ENCODE data around the gene HBE1. TPM values are rescaled to one million over a fixed set of nuclear protein-coding genes. Genes with fewer than 3 reads are reported as not detected.

HBE1 gene
- total and polyA plus RNA-seq, 4 donors, result not detected

DNA sequence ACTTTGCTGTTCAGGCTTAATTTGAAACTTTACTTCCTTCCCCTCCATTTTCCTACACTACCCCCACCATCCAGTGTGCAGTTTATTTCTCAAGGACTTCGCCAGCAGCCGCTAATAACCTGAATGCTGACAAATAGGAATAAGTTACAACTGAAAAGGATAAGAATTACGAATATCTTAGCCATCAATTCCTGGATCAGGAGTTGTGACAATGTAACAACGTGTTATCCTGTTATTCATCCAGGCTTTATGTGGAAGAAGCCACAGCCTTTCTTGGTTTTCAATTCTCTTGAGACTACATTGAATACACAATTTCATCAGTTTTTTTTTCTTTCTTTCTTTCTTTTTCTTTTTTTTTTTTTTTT, 25.9 kb downstream of the HBE1 start:
- Histone ChIP-seq H3K4me3 (ENCODE audit: low read length in 2 of 2) (no peak overlapping the region), H3K9me3 (ENCODE audit: control insufficient read depth, low read length) (peaks cover 2% of the 10 kb centered on the region), H3K27ac (ENCODE audit: low read depth in 1 of 2, low read length in 2 of 2) (no peak overlapping the region), H3K36me3 (ENCODE audit: control insufficient read depth in 1 of 2, insufficient read depth in 2 of 2, low read length in 1 of 2) (no peaks in the 10 kb centered on the region), H3K4me1 (ENCODE audit: control insufficient read depth in 1 of 2, insufficient read depth in 2 of 2, low read length in 2 of 2) (no peaks in the 10 kb centered on the region), H3K27me3 (ENCODE audit: control insufficient read depth in 1 of 2, insufficient read depth in 2 of 2, low read length in 1 of 2) (peaks cover 0 to 2% of the 10 kb centered on the region in 2 donors)
- WGBS, 2 donors, result 75 to 79% methylated on average over 4 of the region's 4 CpGs
- DNase-seq (no peak), ATAC-seq (ENCODE audit: low FRiP score) (no peak)
- intact Hi-C loops (cut with DNase I), result no loop called here

DNA sequence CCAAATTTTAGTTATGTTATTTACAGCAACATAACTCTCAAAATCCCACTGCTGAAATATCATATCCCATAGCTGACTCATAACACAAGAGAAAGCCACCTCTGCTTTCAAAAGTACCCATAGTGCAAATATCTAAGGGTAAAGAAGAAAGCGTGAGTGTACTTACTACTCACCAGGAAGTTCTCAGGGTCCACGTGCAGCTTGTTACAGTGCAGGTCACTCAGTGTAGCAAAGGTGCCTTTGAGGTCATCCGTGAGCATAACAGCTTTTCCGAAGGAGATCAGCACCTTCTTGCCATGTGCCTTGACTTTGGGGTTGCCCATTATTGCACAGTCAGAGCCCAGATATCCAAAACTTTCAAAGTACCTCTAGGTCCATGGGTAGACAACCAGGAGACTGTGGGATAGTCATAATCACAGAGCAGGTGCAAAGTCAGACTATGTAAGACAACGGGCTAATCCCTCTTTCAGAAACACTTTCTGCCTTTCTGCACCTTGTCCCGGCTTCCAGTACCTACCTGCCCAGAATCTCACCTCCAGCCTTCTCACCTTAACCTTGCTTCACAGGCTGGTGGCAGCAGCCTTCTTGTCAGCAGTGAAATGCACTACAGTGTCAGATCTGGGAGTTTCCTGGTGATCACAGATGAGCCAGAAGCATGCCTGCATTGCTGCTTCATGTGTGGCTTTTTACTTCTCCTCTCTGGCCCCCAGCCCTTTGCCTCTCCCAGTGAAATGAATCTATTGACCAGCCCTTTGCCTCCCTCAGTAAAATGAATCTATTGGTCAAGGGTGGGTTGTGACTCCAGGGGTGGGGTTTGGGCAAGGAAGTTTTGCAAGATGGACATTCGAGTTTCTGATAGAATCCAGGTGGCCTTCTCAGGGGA, 26.6 kb downstream of the HBE1 start:
- Histone ChIP-seq H3K27ac (ENCODE audit: low read depth in 1 of 2, low read length in 2 of 2) (no peak overlapping the region), H3K9me3 (ENCODE audit: control insufficient read depth, low read length) (peaks cover 2% of the 10 kb centered on the region), H3K36me3 (ENCODE audit: control insufficient read depth in 1 of 2, insufficient read depth in 2 of 2, low read length in 1 of 2) (no peaks in the 10 kb centered on the region), H3K4me3 (ENCODE audit: low read length in 2 of 2) (no peak overlapping the region), H3K27me3 (ENCODE audit: control insufficient read depth in 1 of 2, insufficient read depth in 2 of 2, low read length in 1 of 2) (peaks cover 0 to 2% of the 10 kb centered on the region in 2 donors), H3K4me1 (ENCODE audit: control insufficient read depth in 1 of 2, insufficient read depth in 2 of 2, low read length in 2 of 2) (no peaks in the 10 kb centered on the region)
- DNase-seq (no peak), ATAC-seq (ENCODE audit: low FRiP score) (no peak)
- WGBS, 2 donors, result 68 to 71% methylated on average over 7 of the region's 7 CpGs
- intact Hi-C loops (cut with DNase I), result no loop called here

- no peak overlapping the region for H3K27ac ChIP-seq (ENCODE audit: low read depth in 1 of 2, low read length in 2 of 2)
- intact Hi-C loops (cut with DNase I), result no loop called here
- no peak for ATAC-seq (ENCODE audit: low FRiP score)
Observed at GRCh38 chr11:5242208-5242607, 27.5 kb downstream of the HBE1 start.

GRCh38 chr11:5241458-5241857, 28.3 kb downstream of the HBE1 start:
- Histone ChIP-seq H3K4me1 (ENCODE audit: control insufficient read depth in 1 of 2, insufficient read depth in 2 of 2, low read length in 2 of 2) (no peaks in the 10 kb centered on the region), H3K36me3 (ENCODE audit: control insufficient read depth in 1 of 2, insufficient read depth in 2 of 2, low read length in 1 of 2) (no peaks in the 10 kb centered on the region), H3K27me3 (ENCODE audit: control insufficient read depth in 1 of 2, insufficient read depth in 2 of 2, low read length in 1 of 2) (peaks cover 0 to 2% of the 10 kb centered on the region in 2 donors), H3K4me3 (ENCODE audit: low read length in 2 of 2) (no peak overlapping the region), H3K27ac (ENCODE audit: low read depth in 1 of 2, low read length in 2 of 2) (no peak overlapping the region), H3K9me3 (ENCODE audit: control insufficient read depth, low read length) (peaks cover 2% of the 10 kb centered on the region)
- 61 to 62% methylated on average over 3 of the region's 3 CpGs for WGBS, 2 donors
- no peak for ATAC-seq (ENCODE audit: low FRiP score)
- no peak for DNase-seq
- intact Hi-C loops (cut with DNase I), result no loop called here

More at GRCh38 chr11:5242208-5242607, 27.5 kb downstream of the HBE1 start:
- no peak for DNase-seq
- peaks cover 2% of the 10 kb centered on the region for H3K9me3 ChIP-seq (ENCODE audit: control insufficient read depth, low read length)
- WGBS, 2 donors, result 40 to 42% methylated on average over 2 of the region's 2 CpGs
- no peaks in the 10 kb centered on the region for H3K36me3 ChIP-seq (ENCODE audit: control insufficient read depth in 1 of 2, insufficient read depth in 2 of 2, low read length in 1 of 2)
- peaks cover 0 to 2% of the 10 kb centered on the region in 2 donors for H3K27me3 ChIP-seq (ENCODE audit: control insufficient read depth in 1 of 2, insufficient read depth in 2 of 2, low read length in 1 of 2)
- no peak overlapping the region for H3K4me3 ChIP-seq (ENCODE audit: low read length in 2 of 2)
- no peaks in the 10 kb centered on the region for H3K4me1 ChIP-seq (ENCODE audit: control insufficient read depth in 1 of 2, insufficient read depth in 2 of 2, low read length in 2 of 2)

GRCh38 chr11:5240458-5240857, 29.3 kb downstream of the HBE1 start:
- intact Hi-C loops (cut with DNase I), result no loop called here
- DNase-seq (no peak), ATAC-seq (ENCODE audit: low FRiP score) (no peak)
- Histone ChIP-seq H3K9me3 (ENCODE audit: control insufficient read depth, low read length) (peaks cover 2% of the 10 kb centered on the region), H3K27ac (ENCODE audit: low read depth in 1 of 2, low read length in 2 of 2) (no peak overlapping the region), H3K4me3 (ENCODE audit: low read length in 2 of 2) (no peak overlapping the region), H3K27me3 (ENCODE audit: control insufficient read depth in 1 of 2, insufficient read depth in 2 of 2, low read length in 1 of 2) (peaks cover 0 to 2% of the 10 kb centered on the region in 2 donors), H3K36me3 (ENCODE audit: control insufficient read depth in 1 of 2, insufficient read depth in 2 of 2, low read length in 1 of 2) (no peaks in the 10 kb centered on the region), H3K4me1 (ENCODE audit: control insufficient read depth in 1 of 2, insufficient read depth in 2 of 2, low read length in 2 of 2) (no peaks in the 10 kb centered on the region)
- WGBS, 2 donors, result 51 to 57% methylated on average over 2 of the region's 2 CpGs

- H3K9me3 ChIP-seq (ENCODE audit: control insufficient read depth, low read length), result peaks cover 2% of the 10 kb centered on the region
- whole genome bisulfite sequencing, 2 donors, result 81 to 91% methylated on average over 1 of the region's 1 CpG
- ATAC-seq (ENCODE audit: low FRiP score) (no peak), DNase-seq (no peak)
- no peaks in the 10 kb centered on the region for H3K4me1 ChIP-seq (ENCODE audit: control insufficient read depth in 1 of 2, insufficient read depth in 2 of 2, low read length in 2 of 2)
- no peak overlapping the region for H3K4me3 ChIP-seq (ENCODE audit: low read length in 2 of 2)
- H3K27me3 ChIP-seq (ENCODE audit: control insufficient read depth in 1 of 2, insufficient read depth in 2 of 2, low read length in 1 of 2), result peaks cover 0 to 2% of the 10 kb centered on the region in 2 donors
- intact Hi-C loops (cut with DNase I), result no loop called here
- no peaks in the 10 kb centered on the region for H3K36me3 ChIP-seq (ENCODE audit: control insufficient read depth in 1 of 2, insufficient read depth in 2 of 2, low read length in 1 of 2)
- H3K27ac ChIP-seq (ENCODE audit: low read depth in 1 of 2, low read length in 2 of 2), result no peak overlapping the region
Observed at GRCh38 chr11:5240056-5240455, 29.7 kb downstream of the HBE1 start.

GRCh38 chr11:5239046-5239445, 30.7 kb downstream of the HBE1 start:
- DNase-seq (no peak), ATAC-seq (ENCODE audit: low FRiP score) (no peak)
- Histone ChIP-seq H3K36me3 (ENCODE audit: control insufficient read depth in 1 of 2, insufficient read depth in 2 of 2, low read length in 1 of 2) (no peaks in the 10 kb centered on the region), H3K27ac (ENCODE audit: low read depth in 1 of 2, low read length in 2 of 2) (no peak overlapping the region), H3K27me3 (ENCODE audit: control insufficient read depth in 1 of 2, insufficient read depth in 2 of 2, low read length in 1 of 2) (peaks cover 0 to 2% of the 10 kb centered on the region in 2 donors), H3K4me3 (ENCODE audit: low read length in 2 of 2) (no peak overlapping the region), H3K9me3 (ENCODE audit: control insufficient read depth, low read length) (peaks cover 2% of the 10 kb centered on the region), H3K4me1 (ENCODE audit: control insufficient read depth in 1 of 2, insufficient read depth in 2 of 2, low read length in 2 of 2) (no peaks in the 10 kb centered on the region)
- intact Hi-C loops (cut with DNase I), result no loop called here

DNA sequence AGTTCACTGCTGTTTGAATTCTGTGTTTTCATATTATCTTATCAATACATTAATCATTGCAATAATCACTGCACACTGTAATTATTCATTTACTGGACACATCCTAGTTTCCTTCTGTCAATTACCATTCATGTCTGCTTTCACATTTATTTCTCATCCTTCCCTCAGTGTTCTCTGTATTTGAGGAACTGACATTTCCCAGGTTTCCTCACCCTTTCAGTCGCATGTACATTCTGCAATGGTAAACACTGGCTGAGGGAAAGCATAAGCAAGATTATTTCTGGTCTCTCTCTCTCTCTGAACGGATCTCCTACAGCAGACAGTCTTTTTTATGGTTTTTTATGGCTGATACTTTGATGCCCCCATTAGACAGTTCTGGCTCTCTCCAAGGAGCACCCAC, 31.3 kb downstream of the HBE1 start:
- no peaks in the 10 kb centered on the region for H3K4me1 ChIP-seq (ENCODE audit: control insufficient read depth in 1 of 2, insufficient read depth in 2 of 2, low read length in 2 of 2)
- intact Hi-C loops (cut with DNase I), result no loop called here
- no peak for DNase-seq
- no peak overlapping the region for H3K4me3 ChIP-seq (ENCODE audit: low read length in 2 of 2)
- peaks cover 0 to 2% of the 10 kb centered on the region in 2 donors for H3K27me3 ChIP-seq (ENCODE audit: control insufficient read depth in 1 of 2, insufficient read depth in 2 of 2, low read length in 1 of 2)
- no peaks in the 10 kb centered on the region for H3K36me3 ChIP-seq (ENCODE audit: control insufficient read depth in 1 of 2, insufficient read depth in 2 of 2, low read length in 1 of 2)
- 29 to 46% methylated on average over 2 of the region's 2 CpGs for WGBS, 2 donors
- no peak for ATAC-seq (ENCODE audit: low FRiP score)
- no peak overlapping the region for H3K27ac ChIP-seq (ENCODE audit: low read depth in 1 of 2, low read length in 2 of 2)
- H3K9me3 ChIP-seq (ENCODE audit: control insufficient read depth, low read length), result peaks cover 2% of the 10 kb centered on the region

GRCh38 chr11:5237420-5237819, 32.3 kb downstream of the HBE1 start:
- intact Hi-C loops (cut with DNase I), result no loop called here
- H3K27me3 ChIP-seq (ENCODE audit: control insufficient read depth in 1 of 2, insufficient read depth in 2 of 2, low read length in 1 of 2), result no peaks in the 10 kb centered on the region
- no peak overlapping the region for H3K4me3 ChIP-seq (ENCODE audit: low read length in 2 of 2)
- no peak overlapping the region for H3K27ac ChIP-seq (ENCODE audit: low read depth in 1 of 2, low read length in 2 of 2)
- DNase-seq, result no peak
- WGBS, 2 donors, result 43 to 93% methylated on average over 2 of the region's 2 CpGs
- H3K36me3 ChIP-seq (ENCODE audit: control insufficient read depth in 1 of 2, insufficient read depth in 2 of 2, low read length in 1 of 2), result no peaks in the 10 kb centered on the region
- ATAC-seq (ENCODE audit: low FRiP score), result no peak
- no peaks in the 10 kb centered on the region for H3K9me3 ChIP-seq (ENCODE audit: control insufficient read depth, low read length)
- H3K4me1 ChIP-seq (ENCODE audit: control insufficient read depth in 1 of 2, insufficient read depth in 2 of 2, low read length in 2 of 2), result no peaks in the 10 kb centered on the region

All from aorta (tissue), 5 donors.